SK-N-SH treated with all-trans-retinoic acid at 6 μM for 48 hours (cell line): ENCODE data around the gene SLC28A1.

Experiments
- ATAC-seq: fragments of 200-7000 bp; cut with Tn5 transposase; 3 replicates; pipeline ENCODE4 v1.9.1; 2020; ENCODE audit warnings: mild to moderate bottlenecking, moderate library complexity
- ARNTL ChIP-seq: fragments of 450-650 bp; formaldehyde crosslinking; IDR thresholded peaks from 2 replicates; pipeline ENCODE4 v1.5.0; 2020; ENCODE audit warnings: low read depth, mild to moderate bottlenecking, moderate library complexity, borderline replicate concordance
- BACH2 ChIP-seq: fragments of 250-450 bp; sonication (Bioruptor Pico); IDR thresholded peaks from 2 replicates; pipeline ENCODE4 v1.9.0; 2021; ENCODE audit warnings: mild to moderate bottlenecking, borderline replicate concordance
- CREB5 ChIP-seq: fragments of 250-450 bp; sonication (Bioruptor Pico); IDR thresholded peaks from 2 replicates; pipeline ENCODE4 v1.5.1; 2020; ENCODE audit warnings: low read depth, mild to moderate bottlenecking, moderate library complexity
- CSDC2 ChIP-seq: fragments of 250-450 bp; sonication (Bioruptor Pico); IDR thresholded peaks from 2 replicates; pipeline ENCODE4 v1.5.0; 2020; ENCODE audit warnings: mild to moderate bottlenecking, moderate library complexity
- CSRNP3 ChIP-seq: fragments of 250-450 bp; sonication (Bioruptor Pico); IDR thresholded peaks from 2 replicates; pipeline ENCODE4 v1.5.1; 2021; ENCODE audit warnings: mild to moderate bottlenecking, moderate library complexity
- ESRRG ChIP-seq: fragments of 250-450 bp; sonication (Bioruptor Pico); IDR thresholded peaks from 2 replicates; pipeline ENCODE4 v1.6.1; 2021; ENCODE audit warnings: mild to moderate bottlenecking
- GLIS3 ChIP-seq: fragments of 250-450 bp; sonication (Bioruptor Pico); IDR thresholded peaks from 2 replicates; pipeline ENCODE4 v1.5.0; 2020; ENCODE audit warnings: mild to moderate bottlenecking, moderate library complexity
- ISL1 ChIP-seq: fragments of 250-450 bp; sonication (Bioruptor Pico); IDR thresholded peaks from 2 replicates; pipeline ENCODE4 v2.1.2; 2022; ENCODE audit warnings: mild to moderate bottlenecking, moderate library complexity
- OSR1 ChIP-seq: fragments of 250-450 bp; sonication (Bioruptor Pico); IDR thresholded peaks from 2 replicates; pipeline ENCODE4 v1.8.0; 2022; ENCODE audit warnings: moderate library complexity, mild to moderate bottlenecking, inconsistent platforms
- PPARA ChIP-seq: fragments of 250-450 bp; sonication (Bioruptor Pico); IDR thresholded peaks from 2 replicates; pipeline ENCODE4 v1.5.0; 2020; ENCODE audit warnings: mild to moderate bottlenecking, borderline replicate concordance
- RARB ChIP-seq: fragments of 250-450 bp; sonication (Bioruptor Pico); IDR thresholded peaks from 2 replicates; pipeline ENCODE4 v1.8.0; 2021; ENCODE audit warnings: mild to moderate bottlenecking, moderate library complexity
- SNAI2 ChIP-seq: fragments of 250-450 bp; sonication (Bioruptor Pico); IDR thresholded peaks from 2 replicates; pipeline ENCODE4 v1.5.0; 2020; ENCODE audit warnings: mild to moderate bottlenecking, moderate library complexity
- TCF4 ChIP-seq: fragments of 250-450 bp; sonication (Bioruptor Pico); IDR thresholded peaks from 2 replicates; pipeline ENCODE4 v1.8.0; 2021; ENCODE audit warnings: mild to moderate bottlenecking, moderate library complexity, borderline replicate concordance
- ZC3H10 ChIP-seq: fragments of 250-450 bp; sonication (Bioruptor Pico); IDR thresholded peaks from 2 replicates; pipeline ENCODE4 v1.5.1; 2021; ENCODE audit warnings: mild to moderate bottlenecking, moderate library complexity
- ZFP30 ChIP-seq: fragments of 450-650 bp; formaldehyde crosslinking; IDR thresholded peaks from 2 replicates; pipeline ENCODE4 v1.5.0; 2022; ENCODE audit warnings: mild to moderate bottlenecking, moderate library complexity
- ZNF565 ChIP-seq: fragments of 450-650 bp; formaldehyde crosslinking; conservative IDR thresholded peaks from 2 replicates; pipeline ENCODE4 v1.5.0; 2020; ENCODE audit warnings: low read depth, mild to moderate bottlenecking, moderate library complexity
- ZNF70 ChIP-seq: fragments of 450-650 bp; formaldehyde crosslinking; IDR thresholded peaks from 2 replicates; pipeline ENCODE4 v1.5.0; 2020; ENCODE audit warnings: mild to moderate bottlenecking, moderate library complexity
- ZNF8 ChIP-seq: fragments of 450-650 bp; formaldehyde crosslinking; IDR thresholded peaks from 2 replicates; pipeline ENCODE4 v1.5.0; 2020; ENCODE audit warnings: mild to moderate bottlenecking, moderate library complexity
- TF ChIP-seq, protein P1 (sequence below): fragments of 250-450 bp; sonication (Bioruptor Pico); IDR thresholded peaks from 2 replicates; pipeline ENCODE4 v1.8.0; 2020; ENCODE audit warnings: mild to moderate bottlenecking, moderate library complexity, borderline replicate concordance
- TF ChIP-seq, protein P2 (sequence below): fragments of 250-450 bp; sonication (Bioruptor Pico); IDR thresholded peaks from 2 replicates; pipeline ENCODE4 v1.5.0; 2020; ENCODE audit warnings: mild to moderate bottlenecking, moderate library complexity

The SLC28A1 gene

DNA sequence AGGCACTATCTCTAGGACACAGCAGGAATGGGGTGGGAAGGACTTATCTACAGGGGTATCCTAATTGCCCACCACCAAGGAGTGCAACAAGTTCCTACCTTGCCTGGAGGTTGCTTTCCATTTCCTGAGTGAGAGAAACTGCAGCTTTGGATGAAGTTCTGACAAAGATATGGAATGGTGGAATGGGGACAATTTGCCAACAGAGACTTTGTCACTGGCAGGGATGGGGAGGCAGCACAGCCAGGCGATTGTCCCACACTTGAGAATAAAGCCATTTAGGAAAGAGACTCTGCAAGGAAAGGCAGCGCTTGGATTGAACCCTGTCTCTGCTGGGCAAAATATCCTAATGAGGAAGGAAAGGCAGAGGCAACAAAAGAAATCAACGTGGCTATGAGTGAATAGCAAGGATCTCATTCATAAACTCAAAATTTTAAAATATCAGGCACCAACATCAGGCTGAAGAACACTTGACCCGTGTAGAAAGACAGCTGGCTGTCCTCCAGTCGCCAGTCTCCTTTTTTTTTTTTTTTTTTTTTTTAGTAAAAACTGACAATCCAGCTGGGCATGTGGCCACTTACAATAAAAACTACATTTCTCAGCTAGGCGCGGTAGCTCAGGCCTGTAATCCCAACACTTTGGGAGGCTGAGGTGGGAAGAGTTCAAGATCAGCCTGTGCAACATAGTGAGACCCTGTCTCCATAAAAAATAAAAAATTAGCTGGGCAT, 65.5 kb downstream of the SLC28A1 start:
- no peak for ATAC-seq
- TF ChIP-seq OSR1 (CRISPR knock-in tag) (no peak), CREB5 (CRISPR knock-in tag) (no peak), SNAI2 (CRISPR knock-in tag) (no peak), ZNF8 (no peak), PPARA (CRISPR knock-in tag) (no peak), ESRRG (CRISPR knock-in tag) (no peak), TCF4 (CRISPR knock-in tag) (no peak), ZNF565 (no peak), CSRNP3 (no peak), ARNTL (CRISPR knock-in tag) (no peak), CSDC2 (CRISPR knock-in tag) (no peak), BACH2 (CRISPR knock-in tag) (no peak), RARB (CRISPR knock-in tag) (no peak), ISL1 (CRISPR knock-in tag) (no peak), ZFP30 (no peak), ZNF70 (CRISPR knock-in tag) (no peak)

- no peak for TF ChIP-seq BACH2 (CRISPR knock-in tag)
- TF ChIP-seq ESRRG (CRISPR knock-in tag), result no peak
- TF ChIP-seq SNAI2 (CRISPR knock-in tag), result no peak
- no peak for TF ChIP-seq OSR1 (CRISPR knock-in tag)
- TF ChIP-seq ZC3H10 (CRISPR knock-in tag), result no peak
- no peak for TF ChIP-seq TCF4 (CRISPR knock-in tag)
- no peak for TF ChIP-seq ARNTL (CRISPR knock-in tag)
- TF ChIP-seq CSDC2 (CRISPR knock-in tag), result no peak
- TF ChIP-seq PPARA (CRISPR knock-in tag), result no peak
- TF ChIP-seq ZNF70 (CRISPR knock-in tag), result no peak
- no peak for TF ChIP-seq CSRNP3
- TF ChIP-seq, protein P1, sequence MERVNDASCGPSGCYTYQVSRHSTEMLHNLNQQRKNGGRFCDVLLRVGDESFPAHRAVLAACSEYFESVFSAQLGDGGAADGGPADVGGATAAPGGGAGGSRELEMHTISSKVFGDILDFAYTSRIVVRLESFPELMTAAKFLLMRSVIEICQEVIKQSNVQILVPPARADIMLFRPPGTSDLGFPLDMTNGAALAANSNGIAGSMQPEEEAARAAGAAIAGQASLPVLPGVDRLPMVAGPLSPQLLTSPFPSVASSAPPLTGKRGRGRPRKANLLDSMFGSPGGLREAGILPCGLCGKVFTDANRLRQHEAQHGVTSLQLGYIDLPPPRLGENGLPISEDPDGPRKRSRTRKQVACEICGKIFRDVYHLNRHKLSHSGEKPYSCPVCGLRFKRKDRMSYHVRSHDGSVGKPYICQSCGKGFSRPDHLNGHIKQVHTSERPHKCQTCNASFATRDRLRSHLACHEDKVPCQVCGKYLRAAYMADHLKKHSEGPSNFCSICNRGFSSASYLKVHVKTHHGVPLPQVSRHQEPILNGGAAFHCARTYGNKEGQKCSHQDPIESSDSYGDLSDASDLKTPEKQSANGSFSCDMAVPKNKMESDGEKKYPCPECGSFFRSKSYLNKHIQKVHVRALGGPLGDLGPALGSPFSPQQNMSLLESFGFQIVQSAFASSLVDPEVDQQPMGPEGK (CRISPR knock-in tag), result no peak
- TF ChIP-seq RARB (CRISPR knock-in tag), result no peak
- no peak for TF ChIP-seq ZNF565
- no peak for TF ChIP-seq ZNF8
- no peak for ATAC-seq
Observed at GRCh38 chr15:84950570-84951111, 66.2 kb downstream of the SLC28A1 start.

DNA sequence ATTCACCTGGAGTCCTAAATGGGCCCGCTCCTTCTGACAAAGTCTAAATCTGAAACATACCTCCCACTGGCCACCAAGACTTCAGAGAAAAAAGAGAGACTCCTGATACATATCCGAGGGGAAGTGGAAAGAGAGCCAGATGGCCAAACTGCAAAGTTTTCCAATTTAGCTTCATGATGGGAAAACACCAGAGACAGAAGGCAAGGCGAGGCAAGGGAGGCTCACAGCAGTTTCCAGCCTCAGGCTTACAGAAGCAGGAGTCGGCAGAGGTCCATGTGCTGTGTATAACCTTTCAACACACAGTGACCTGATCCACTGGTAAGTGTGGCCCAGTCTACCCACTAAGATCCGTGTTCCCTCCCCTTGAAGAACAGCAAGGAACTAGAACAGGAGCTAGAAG, 67.3 kb downstream of the SLC28A1 start:
- ATAC-seq, result no peak
- TF ChIP-seq ZFP30 (no peak), RARB (CRISPR knock-in tag) (no peak), TCF4 (CRISPR knock-in tag) (no peak), PPARA (CRISPR knock-in tag) (no peak), SNAI2 (CRISPR knock-in tag) (no peak), ZNF8 (no peak), GLIS3 (CRISPR knock-in tag) (no peak), OSR1 (CRISPR knock-in tag) (no peak), CSRNP3 (no peak), ARNTL (CRISPR knock-in tag) (no peak), BACH2 (CRISPR knock-in tag) (no peak)
- TF ChIP-seq, protein P2, sequence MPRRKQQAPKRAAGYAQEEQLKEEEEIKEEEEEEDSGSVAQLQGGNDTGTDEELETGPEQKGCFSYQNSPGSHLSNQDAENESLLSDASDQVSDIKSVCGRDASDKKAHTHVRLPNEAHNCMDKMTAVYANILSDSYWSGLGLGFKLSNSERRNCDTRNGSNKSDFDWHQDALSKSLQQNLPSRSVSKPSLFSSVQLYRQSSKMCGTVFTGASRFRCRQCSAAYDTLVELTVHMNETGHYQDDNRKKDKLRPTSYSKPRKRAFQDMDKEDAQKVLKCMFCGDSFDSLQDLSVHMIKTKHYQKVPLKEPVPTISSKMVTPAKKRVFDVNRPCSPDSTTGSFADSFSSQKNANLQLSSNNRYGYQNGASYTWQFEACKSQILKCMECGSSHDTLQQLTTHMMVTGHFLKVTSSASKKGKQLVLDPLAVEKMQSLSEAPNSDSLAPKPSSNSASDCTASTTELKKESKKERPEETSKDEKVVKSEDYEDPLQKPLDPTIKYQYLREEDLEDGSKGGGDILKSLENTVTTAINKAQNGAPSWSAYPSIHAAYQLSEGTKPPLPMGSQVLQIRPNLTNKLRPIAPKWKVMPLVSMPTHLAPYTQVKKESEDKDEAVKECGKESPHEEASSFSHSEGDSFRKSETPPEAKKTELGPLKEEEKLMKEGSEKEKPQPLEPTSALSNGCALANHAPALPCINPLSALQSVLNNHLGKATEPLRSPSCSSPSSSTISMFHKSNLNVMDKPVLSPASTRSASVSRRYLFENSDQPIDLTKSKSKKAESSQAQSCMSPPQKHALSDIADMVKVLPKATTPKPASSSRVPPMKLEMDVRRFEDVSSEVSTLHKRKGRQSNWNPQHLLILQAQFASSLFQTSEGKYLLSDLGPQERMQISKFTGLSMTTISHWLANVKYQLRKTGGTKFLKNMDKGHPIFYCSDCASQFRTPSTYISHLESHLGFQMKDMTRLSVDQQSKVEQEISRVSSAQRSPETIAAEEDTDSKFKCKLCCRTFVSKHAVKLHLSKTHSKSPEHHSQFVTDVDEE (CRISPR knock-in tag), result no peak
